Measurements from ENCODE around the gene NGDN.

The NGDN gene

GRCh38 chr14:23449314-23449713, 20.2 kb upstream of the NGDN start:
- Histone ChIP-seq H2BK120ac (ENCODE audit: low read depth, low read length) (no peak overlapping the region), H4K91ac (ENCODE audit: low read length) (no peak overlapping the region), H3K9ac (ENCODE audit: low read length) (no peak overlapping the region), H2BK5ac (ENCODE audit: low read depth, low read length, poor library complexity, severe bottlenecking) (no peak overlapping the region), H3K36me3 (ENCODE audit: control insufficient read depth in 1 of 2, insufficient read depth in 2 of 2, low read depth in 1 of 2, low read length in 2 of 2) (no peaks in the 10 kb centered on the region), H3K4me3 (ENCODE audit: insufficient read depth in 1 of 2, low read depth in 1 of 2, low read length in 2 of 2) (no peak overlapping the region), H3K79me1 (replicated peaks; ENCODE audit: low read length, poor library complexity, severe bottlenecking) (no peaks in the 10 kb centered on the region), H2BK12ac (ENCODE audit: low read length in 2 of 2) (no peak overlapping the region), H3K23ac (ENCODE audit: low read length in 2 of 2) (no peak overlapping the region), H3K27me3 (ENCODE audit: control insufficient read depth in 1 of 2, insufficient read depth in 1 of 2, low read length in 2 of 2) (peaks cover 26 to 40% of the 10 kb centered on the region in 2 experiments), H3K9me3 (ENCODE audit: control insufficient read depth, low read length) (no peaks in the 10 kb centered on the region), H2AFZ (ENCODE audit: low read depth, low read length) (no peak overlapping the region), H3K18ac (ENCODE audit: low read depth in 1 of 2, low read length in 2 of 2) (no peak overlapping the region), H2AK5ac (ENCODE audit: low read length, severe bottlenecking) (no peak overlapping the region), H3K4ac (ENCODE audit: low read depth in 1 of 2, low read length in 2 of 2) (no peak overlapping the region), H3K27ac (ENCODE audit: low read length, poor library complexity, severe bottlenecking) (no peak overlapping the region), H4K8ac (ENCODE audit: low read length) (no peak overlapping the region), H3K14ac (ENCODE audit: low read length in 2 of 2) (no peak overlapping the region), H3K4me1 (ENCODE audit: control insufficient read depth, insufficient read depth, low read depth, low read length) (no peaks in the 10 kb centered on the region), H3K4me2 (ENCODE audit: low read length, poor library complexity, severe bottlenecking) (no peak overlapping the region), H2BK15ac (ENCODE audit: low read depth, poor library complexity, severe bottlenecking) (no peak overlapping the region)
- DNase-seq, result no peak
- 90% methylated on average over 1 of the region's 1 CpG for WGBS

GRCh38 chr14:23450379-23450778, 19.1 kb upstream of the NGDN start:
- no peak overlapping the region for H2AFZ ChIP-seq (ENCODE audit: low read depth, low read length)
- H3K79me1 ChIP-seq (replicated peaks; ENCODE audit: low read length, poor library complexity, severe bottlenecking), result no peaks in the 10 kb centered on the region
- no peaks in the 10 kb centered on the region for H3K4me1 ChIP-seq (ENCODE audit: control insufficient read depth, insufficient read depth, low read depth, low read length)
- H2BK12ac ChIP-seq (ENCODE audit: low read length in 2 of 2), result no peak overlapping the region
- no peak for DNase-seq
- no peak overlapping the region for H2AK5ac ChIP-seq (ENCODE audit: low read length, severe bottlenecking)
- H3K9ac ChIP-seq (ENCODE audit: low read length), result no peak overlapping the region
- H4K91ac ChIP-seq (ENCODE audit: low read length), result no peak overlapping the region
- H2BK5ac ChIP-seq (ENCODE audit: low read depth, low read length, poor library complexity, severe bottlenecking), result no peak overlapping the region
- H2BK120ac ChIP-seq (ENCODE audit: low read depth, low read length), result no peak overlapping the region
- H3K36me3 ChIP-seq (ENCODE audit: control insufficient read depth in 1 of 2, insufficient read depth in 2 of 2, low read depth in 1 of 2, low read length in 2 of 2), result no peaks in the 10 kb centered on the region
- 48% methylated on average over 1 of the region's 2 CpGs for WGBS
- H3K4me2 ChIP-seq (ENCODE audit: low read length, poor library complexity, severe bottlenecking), result no peak overlapping the region
- no peak overlapping the region for H2BK15ac ChIP-seq (ENCODE audit: low read depth, poor library complexity, severe bottlenecking)
- H3K27ac ChIP-seq (ENCODE audit: low read length, poor library complexity, severe bottlenecking), result no peak overlapping the region
- H3K23ac ChIP-seq (ENCODE audit: low read length in 2 of 2), result no peak overlapping the region
- no peak overlapping the region for H3K4ac ChIP-seq (ENCODE audit: low read depth in 1 of 2, low read length in 2 of 2)
- no peak overlapping the region for H4K8ac ChIP-seq (ENCODE audit: low read length)
- no peaks in the 10 kb centered on the region for H3K9me3 ChIP-seq (ENCODE audit: control insufficient read depth, low read length)
- no peak overlapping the region for H3K4me3 ChIP-seq (ENCODE audit: insufficient read depth in 1 of 2, low read depth in 1 of 2, low read length in 2 of 2)
- H3K27me3 ChIP-seq (ENCODE audit: control insufficient read depth in 1 of 2, insufficient read depth in 1 of 2, low read length in 2 of 2), result peaks cover 26 to 44% of the 10 kb centered on the region in 2 experiments
- no peak overlapping the region for H3K18ac ChIP-seq (ENCODE audit: low read depth in 1 of 2, low read length in 2 of 2)
- no peak overlapping the region for H3K14ac ChIP-seq (ENCODE audit: low read length in 2 of 2)

- no peaks in the 10 kb centered on the region for H3K79me1 ChIP-seq (replicated peaks; ENCODE audit: low read length, poor library complexity, severe bottlenecking)
- H3K4me1 ChIP-seq (ENCODE audit: control insufficient read depth, insufficient read depth, low read depth, low read length), result no peaks in the 10 kb centered on the region
- no peak overlapping the region for H2BK12ac ChIP-seq (ENCODE audit: low read length in 2 of 2)
- no peak overlapping the region for H4K8ac ChIP-seq (ENCODE audit: low read length)
- H2AFZ ChIP-seq (ENCODE audit: low read depth, low read length), result no peak overlapping the region
- no peak overlapping the region for H4K91ac ChIP-seq (ENCODE audit: low read length)
- no peak overlapping the region for H3K4me2 ChIP-seq (ENCODE audit: low read length, poor library complexity, severe bottlenecking)
- no peak overlapping the region for H3K4me3 ChIP-seq (ENCODE audit: insufficient read depth in 1 of 2, low read depth in 1 of 2, low read length in 2 of 2)
- no peak overlapping the region for H2AK5ac ChIP-seq (ENCODE audit: low read length, severe bottlenecking)
- H3K23ac ChIP-seq (ENCODE audit: low read length in 2 of 2), result no peak overlapping the region
- no peak overlapping the region for H3K14ac ChIP-seq (ENCODE audit: low read length in 2 of 2)
- peaks cover 18 to 44% of the 10 kb centered on the region in 2 experiments for H3K27me3 ChIP-seq (ENCODE audit: control insufficient read depth in 1 of 2, insufficient read depth in 1 of 2, low read length in 2 of 2)
- no peaks in the 10 kb centered on the region for H3K9me3 ChIP-seq (ENCODE audit: control insufficient read depth, low read length)
- no peak overlapping the region for H2BK15ac ChIP-seq (ENCODE audit: low read depth, poor library complexity, severe bottlenecking)
- H3K9ac ChIP-seq (ENCODE audit: low read length), result no peak overlapping the region
- no peak overlapping the region for H2BK5ac ChIP-seq (ENCODE audit: low read depth, low read length, poor library complexity, severe bottlenecking)
- H3K27ac ChIP-seq (ENCODE audit: low read length, poor library complexity, severe bottlenecking), result no peak overlapping the region
- no peaks in the 10 kb centered on the region for H3K36me3 ChIP-seq (ENCODE audit: control insufficient read depth in 1 of 2, insufficient read depth in 2 of 2, low read depth in 1 of 2, low read length in 2 of 2)
- H2BK120ac ChIP-seq (ENCODE audit: low read depth, low read length), result no peak overlapping the region
- no peak overlapping the region for H3K18ac ChIP-seq (ENCODE audit: low read depth in 1 of 2, low read length in 2 of 2)
- H3K4ac ChIP-seq (ENCODE audit: low read depth in 1 of 2, low read length in 2 of 2), result no peak overlapping the region
- DNase-seq, result no peak
- WGBS, result no CpG with 5 or more reads among the region's 2 CpGs
Measured at GRCh38 chr14:23452237-23452636, 17.3 kb upstream of the NGDN start.

- no peak overlapping the region for H4K8ac ChIP-seq (ENCODE audit: low read length)
- no peak overlapping the region for H3K18ac ChIP-seq (ENCODE audit: low read depth in 1 of 2, low read length in 2 of 2)
- H3K27me3 ChIP-seq (ENCODE audit: control insufficient read depth in 1 of 2, insufficient read depth in 1 of 2, low read length in 2 of 2), result peaks cover 14 to 36% of the 10 kb centered on the region in 2 experiments
- no peak overlapping the region for H3K14ac ChIP-seq (ENCODE audit: low read length in 2 of 2)
- H3K4me3 ChIP-seq (ENCODE audit: insufficient read depth in 1 of 2, low read depth in 1 of 2, low read length in 2 of 2), result no peak overlapping the region
- no peak overlapping the region for H2BK120ac ChIP-seq (ENCODE audit: low read depth, low read length)
- no peak overlapping the region for H3K27ac ChIP-seq (ENCODE audit: low read length, poor library complexity, severe bottlenecking)
- no peak overlapping the region for H3K23ac ChIP-seq (ENCODE audit: low read length in 2 of 2)
- no peak overlapping the region for H2BK12ac ChIP-seq (ENCODE audit: low read length in 2 of 2)
- H3K4me1 ChIP-seq (ENCODE audit: control insufficient read depth, insufficient read depth, low read depth, low read length), result no peaks in the 10 kb centered on the region
- H2BK15ac ChIP-seq (ENCODE audit: low read depth, poor library complexity, severe bottlenecking), result no peak overlapping the region
- no peak overlapping the region for H3K9ac ChIP-seq (ENCODE audit: low read length)
- no peak overlapping the region for H3K4ac ChIP-seq (ENCODE audit: low read depth in 1 of 2, low read length in 2 of 2)
- H3K4me2 ChIP-seq (ENCODE audit: low read length, poor library complexity, severe bottlenecking), result no peak overlapping the region
- H3K9me3 ChIP-seq (ENCODE audit: control insufficient read depth, low read length), result no peaks in the 10 kb centered on the region
- no peaks in the 10 kb centered on the region for H3K36me3 ChIP-seq (ENCODE audit: control insufficient read depth in 1 of 2, insufficient read depth in 2 of 2, low read depth in 1 of 2, low read length in 2 of 2)
- no peak overlapping the region for H2AK5ac ChIP-seq (ENCODE audit: low read length, severe bottlenecking)
- WGBS, result 2% methylated on average over 1 of the region's 1 CpG
- no peak overlapping the region for H4K91ac ChIP-seq (ENCODE audit: low read length)
- no peak for DNase-seq
- no peak overlapping the region for H2BK5ac ChIP-seq (ENCODE audit: low read depth, low read length, poor library complexity, severe bottlenecking)
- H2AFZ ChIP-seq (ENCODE audit: low read depth, low read length), result peak overlapping the region; percentile 39
- H3K79me1 ChIP-seq (replicated peaks; ENCODE audit: low read length, poor library complexity, severe bottlenecking), result no peaks in the 10 kb centered on the region
Measured at GRCh38 chr14:23454445-23454856, 15.1 kb upstream of the NGDN start.

Data from mesenchymal stem cell (in vitro differentiated cells and primary cell).